D721Med (cell line): ENCODE data around the gene HDAC10.
"Not testable (repeated sequence)": the region's sequence is repeated elsewhere in the genome, so short reads cannot be mapped to it uniquely, and the experiment has no call there.

ENCODE experiments used
- DNase-seq: peaks from one replicate; pipeline ENCODE4 v3.0.0; 2011; ENCODE audit warnings: low spot score; ENCODE audit not compliant: insufficient read length
- FAIRE-seq: peaks from 2 replicates; lab custom pipeline; 2011; peaks lifted over from hg19 to GRCh38; lab: Jason Lieb, UNC
- TF ChIP-seq, protein P1 (sequence below): IDR thresholded peaks from 2 replicates; pipeline ENCODE4 v1.5.1; 2012; ENCODE audit warnings: mild to moderate bottlenecking, control low read depth; ENCODE audit not compliant: insufficient read depth; ENCODE audit errors: missing control alignments

The HDAC10 gene

DNA sequence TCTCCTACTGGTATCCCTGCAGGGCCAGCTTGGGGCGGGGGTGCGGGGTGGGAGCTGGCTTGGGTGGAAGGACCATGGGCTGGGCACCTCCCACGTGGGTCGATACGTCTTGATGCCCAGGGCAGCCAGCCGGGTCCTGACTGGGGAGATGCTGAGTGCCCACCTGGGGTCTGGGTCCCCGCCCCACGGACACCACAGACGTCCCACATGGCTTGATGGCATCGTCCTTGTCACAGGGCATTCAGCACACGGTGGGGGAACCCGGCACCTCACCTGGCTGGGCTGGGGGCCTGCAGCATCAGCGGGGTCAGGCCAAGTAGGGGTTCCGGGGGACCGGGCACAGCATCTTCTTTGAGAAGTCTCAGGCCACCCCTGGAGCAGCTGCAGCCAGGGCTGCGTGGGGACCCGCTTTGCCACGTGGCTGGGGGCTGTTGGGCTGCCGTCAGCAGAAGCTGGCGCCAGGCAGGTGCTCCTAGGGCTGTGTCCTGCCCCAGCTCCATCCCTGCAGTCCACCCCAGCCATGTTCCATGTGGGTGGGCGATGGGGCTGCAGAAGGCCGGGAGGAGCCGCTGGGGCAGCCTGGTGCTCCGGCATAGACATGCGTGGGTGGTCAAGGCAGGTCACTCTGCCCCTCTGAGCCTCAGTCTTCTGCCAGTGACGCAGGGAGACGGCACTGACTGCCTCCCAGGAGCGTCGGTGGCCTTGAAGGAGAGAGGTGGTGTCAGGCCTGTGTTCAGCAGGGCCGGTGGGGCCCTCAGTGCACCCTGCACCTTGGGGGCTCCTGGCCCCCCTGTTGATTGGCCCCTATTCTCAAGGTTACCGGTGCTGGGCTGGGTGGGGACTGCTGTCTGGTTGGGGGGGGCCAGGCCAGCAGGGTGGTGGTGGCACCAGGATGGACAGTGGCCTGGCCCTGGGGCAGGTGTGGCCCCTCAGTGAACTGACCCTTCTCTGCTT, 41.8 kb downstream of the HDAC10 start:
- TF ChIP-seq, protein P1, sequence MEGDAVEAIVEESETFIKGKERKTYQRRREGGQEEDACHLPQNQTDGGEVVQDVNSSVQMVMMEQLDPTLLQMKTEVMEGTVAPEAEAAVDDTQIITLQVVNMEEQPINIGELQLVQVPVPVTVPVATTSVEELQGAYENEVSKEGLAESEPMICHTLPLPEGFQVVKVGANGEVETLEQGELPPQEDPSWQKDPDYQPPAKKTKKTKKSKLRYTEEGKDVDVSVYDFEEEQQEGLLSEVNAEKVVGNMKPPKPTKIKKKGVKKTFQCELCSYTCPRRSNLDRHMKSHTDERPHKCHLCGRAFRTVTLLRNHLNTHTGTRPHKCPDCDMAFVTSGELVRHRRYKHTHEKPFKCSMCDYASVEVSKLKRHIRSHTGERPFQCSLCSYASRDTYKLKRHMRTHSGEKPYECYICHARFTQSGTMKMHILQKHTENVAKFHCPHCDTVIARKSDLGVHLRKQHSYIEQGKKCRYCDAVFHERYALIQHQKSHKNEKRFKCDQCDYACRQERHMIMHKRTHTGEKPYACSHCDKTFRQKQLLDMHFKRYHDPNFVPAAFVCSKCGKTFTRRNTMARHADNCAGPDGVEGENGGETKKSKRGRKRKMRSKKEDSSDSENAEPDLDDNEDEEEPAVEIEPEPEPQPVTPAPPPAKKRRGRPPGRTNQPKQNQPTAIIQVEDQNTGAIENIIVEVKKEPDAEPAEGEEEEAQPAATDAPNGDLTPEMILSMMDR = no peak
- DNase-seq (no peak), FAIRE-seq (no peak)

DNA sequence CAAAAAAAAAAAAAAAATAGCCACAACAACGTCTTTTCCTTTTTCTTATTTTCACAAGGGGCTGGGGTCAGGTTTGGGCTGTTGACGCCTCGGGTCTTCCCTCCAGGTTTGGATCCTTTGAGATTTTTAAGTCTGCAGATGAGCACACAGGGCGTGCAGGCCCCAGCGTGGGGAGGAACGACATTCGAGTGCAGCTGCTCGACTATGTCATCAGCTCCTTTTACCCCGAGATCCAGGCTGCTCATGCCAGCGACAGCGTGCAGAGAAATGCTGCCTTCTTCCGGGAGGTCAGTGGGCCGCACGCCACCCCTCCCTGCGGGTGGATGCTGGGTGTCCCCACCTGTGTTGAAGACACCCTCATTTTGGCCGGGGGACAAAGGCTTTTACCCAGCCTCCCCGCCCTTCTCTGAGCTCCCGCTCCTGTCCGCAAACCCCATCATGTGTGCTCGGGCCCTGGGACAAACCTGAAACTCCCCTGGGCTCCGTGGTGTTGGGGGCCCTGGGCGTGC, 42.6 kb downstream of the HDAC10 start:
- no peak for DNase-seq
- TF ChIP-seq, protein P1 = no peak
- no peak for FAIRE-seq

DNA sequence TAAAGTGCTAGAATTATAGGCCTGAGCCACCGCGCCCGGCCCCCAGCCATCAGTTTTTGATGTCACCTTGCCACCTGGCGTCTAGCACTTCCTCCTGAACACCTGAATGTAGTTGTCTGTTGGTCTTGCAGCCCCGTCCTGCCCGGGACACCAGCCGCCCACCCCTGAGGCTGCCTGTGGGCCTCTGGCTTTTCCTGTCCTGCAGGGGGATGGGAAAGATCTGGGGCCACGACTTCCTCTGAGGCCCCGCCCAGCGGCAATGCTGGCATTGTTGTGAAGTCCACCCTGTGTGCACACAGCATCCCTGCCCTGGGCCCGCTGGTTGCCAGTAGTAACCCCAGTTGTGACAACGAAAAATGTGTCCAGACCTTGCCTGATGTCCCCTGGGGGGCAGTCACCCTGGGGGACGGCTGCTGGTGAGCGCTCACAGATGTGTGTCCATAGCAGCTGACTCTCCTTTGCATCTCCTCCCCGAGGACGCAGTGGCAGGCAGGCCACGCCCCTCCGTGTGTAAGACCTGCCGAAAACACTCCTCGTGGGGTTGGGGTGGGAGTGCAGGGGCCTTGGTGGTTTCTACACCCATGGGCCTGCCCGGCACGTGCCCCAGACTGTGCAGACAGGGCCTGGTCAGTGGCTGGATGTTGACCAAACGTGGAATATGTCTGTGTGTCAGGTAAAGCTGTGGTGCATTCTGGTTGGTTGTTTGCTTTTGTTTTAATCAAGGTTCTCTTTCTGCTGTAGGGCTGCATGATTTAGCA, 43.5 kb downstream of the HDAC10 start:
- FAIRE-seq (no peak), DNase-seq (no peak)
- TF ChIP-seq, protein P1 = no peak

GRCh38 chr22:50206599-50206998, 44.5 kb downstream of the HDAC10 start:
- no peak for DNase-seq
- TF ChIP-seq, protein P1 = peak; percentile 22
- FAIRE-seq = no peak

- TF ChIP-seq, protein P1 = no peak
- FAIRE-seq = no peak
- DNase-seq = no peak
These were observed 45.1 kb downstream of the HDAC10 start for GRCh38 chr22:50205781-50206569.

- DNase-seq, FAIRE-seq: not testable (repeated sequence)
These were observed 46.1 kb downstream of the HDAC10 start for GRCh38 chr22:50204998-50205397.

DNA sequence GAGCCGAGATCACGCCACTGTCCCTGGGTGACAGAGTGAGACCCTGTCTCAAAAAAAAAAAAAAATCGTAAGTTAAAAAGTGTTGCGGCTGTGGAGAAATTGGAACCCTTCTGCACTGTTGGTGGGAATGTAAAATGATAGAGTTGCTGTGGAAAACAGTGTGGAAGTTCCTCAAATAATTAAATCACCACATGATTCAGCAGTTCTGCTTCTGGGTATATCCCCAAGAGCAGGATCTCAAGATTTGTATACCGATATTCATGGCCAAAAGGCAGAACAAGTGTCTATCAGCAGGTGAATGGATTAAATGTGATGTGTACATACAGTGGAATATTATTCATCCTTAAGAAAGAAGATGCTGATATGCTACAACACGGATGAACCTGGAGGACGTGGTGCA, 46.5 kb downstream of the HDAC10 start:
- TF ChIP-seq, protein P1 = no peak
- FAIRE-seq = no peak
- DNase-seq = no peak
